Amniotic epithelial cell (primary cell): ENCODE measurements around the gene TBCK.

Source experiments
- DNase-seq: peaks from one replicate; pipeline ENCODE4 v3.0.0-alpha.2; 2010; ENCODE audit warnings: low read depth

Gene TBCK

DNA sequence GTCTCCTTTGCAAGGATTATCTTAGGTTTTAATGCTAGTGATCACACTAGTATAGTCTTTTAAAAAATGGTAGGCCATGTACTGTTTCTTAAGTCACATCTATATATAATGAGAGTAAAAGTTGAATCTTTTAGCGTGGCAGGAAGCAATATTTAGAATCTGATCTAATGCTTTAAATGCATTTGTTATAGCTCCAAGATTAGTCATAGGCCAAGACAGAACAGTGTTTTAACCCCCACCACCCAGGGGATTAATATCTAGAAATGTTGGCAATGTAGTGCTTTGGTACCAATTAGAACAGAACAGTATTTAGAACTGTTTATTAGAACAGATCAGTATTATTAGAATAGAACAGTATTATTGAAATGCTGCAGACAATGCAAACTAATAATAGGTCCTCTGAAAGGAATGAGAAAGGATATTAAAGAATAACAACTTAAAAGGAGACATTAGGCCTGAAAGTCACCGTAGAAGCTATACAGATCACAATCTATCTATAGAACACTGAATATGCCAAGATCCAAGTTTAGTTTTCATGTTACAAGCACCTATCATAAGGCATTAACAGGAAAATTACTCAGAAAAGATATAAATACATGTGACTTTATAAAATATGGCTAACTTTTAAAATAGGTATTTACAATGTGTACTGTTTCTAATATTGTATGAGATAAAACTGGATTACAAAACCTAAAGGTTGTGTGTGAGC lies 274.6 kb downstream of the TBCK start:
- no peak for DNase-seq

DNA sequence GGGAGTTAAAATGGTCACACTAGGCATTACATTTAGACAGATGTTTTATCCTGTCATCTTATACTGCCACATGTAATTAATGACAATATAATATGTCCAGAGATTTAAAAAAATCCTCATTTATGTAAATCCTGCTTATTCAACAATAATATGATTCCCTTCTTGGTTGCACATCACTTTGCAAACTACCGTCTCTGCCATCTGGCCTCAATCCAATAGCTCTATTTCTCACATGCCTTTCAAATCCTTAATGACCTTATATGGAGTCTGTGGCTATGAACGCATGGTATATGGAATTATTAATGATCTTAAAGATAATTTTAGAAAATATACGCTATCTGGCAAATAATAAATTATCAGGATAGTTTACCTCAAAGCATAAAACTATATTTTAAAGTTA lies 276.2 kb downstream of the TBCK start:
- peak; percentile 81 for DNase-seq

DNA sequence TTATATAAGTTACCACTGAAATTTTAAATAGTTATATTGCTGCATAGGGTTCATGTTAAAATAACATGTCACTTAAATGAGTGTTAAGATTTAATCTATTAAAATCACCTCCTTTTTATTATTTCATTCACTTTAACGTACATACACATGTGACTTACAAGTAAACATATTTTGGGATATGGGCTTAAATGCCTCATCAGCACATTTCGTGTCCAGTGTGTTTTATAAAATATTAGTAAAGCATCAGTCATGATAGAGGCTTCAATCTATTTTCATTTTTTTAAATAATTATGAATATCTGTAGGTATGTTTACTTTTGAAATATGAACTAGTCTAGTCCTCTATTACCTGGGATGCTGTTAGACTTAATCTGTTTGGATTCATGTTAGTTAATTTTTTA lies 277.1 kb downstream of the TBCK start:
- no peak for DNase-seq

DNA sequence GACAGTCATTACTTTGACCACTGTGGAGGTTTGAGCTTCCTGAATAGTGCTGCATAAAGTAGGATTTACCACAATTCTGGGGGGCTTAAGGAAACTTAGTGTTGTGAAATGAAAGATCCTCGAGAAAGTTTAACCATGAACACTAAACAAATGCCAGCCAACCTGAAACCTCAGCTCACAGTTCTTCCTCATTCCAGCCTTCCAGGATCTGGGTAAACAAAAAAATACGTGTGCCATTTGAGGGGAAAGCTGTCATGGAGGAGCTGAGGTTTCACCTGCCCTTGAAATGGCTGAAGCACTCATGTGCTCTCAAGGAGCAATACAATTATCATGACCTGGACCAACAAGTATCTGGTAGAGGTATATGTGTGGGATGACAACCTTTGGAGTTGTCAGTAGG lies 278.0 kb downstream of the TBCK start:
- no peak for DNase-seq

GRCh38 chr4:106036848-106037247 lies 279.2 kb downstream of the TBCK start:
- DNase-seq = peak; percentile 24

GRCh38 chr4:106036334-106036733 lies 279.7 kb downstream of the TBCK start:
- DNase-seq = no peak

DNA sequence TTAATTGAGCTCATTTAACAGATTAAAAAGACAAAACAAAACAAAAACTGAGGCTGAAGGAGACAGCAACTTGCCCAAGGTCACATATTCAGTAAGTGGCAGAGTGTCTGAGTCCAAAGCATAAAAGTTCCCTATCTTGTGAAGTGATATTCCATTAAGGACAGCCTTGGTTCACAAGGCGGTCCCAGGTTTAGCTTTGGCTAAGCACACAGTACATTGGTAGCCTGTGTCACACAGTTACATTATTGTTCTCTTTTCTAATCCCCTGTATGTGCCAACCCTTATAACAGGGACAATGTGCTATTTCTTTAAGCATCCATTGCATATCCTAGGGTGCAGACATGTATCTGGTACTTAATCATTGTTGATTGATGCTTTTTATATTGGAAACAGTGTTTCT lies 280.8 kb downstream of the TBCK start:
- DNase-seq = no peak

- DNase-seq = no peak
Measured at GRCh38 chr4:106034751-106035150, 281.3 kb downstream of the TBCK start.

GRCh38 chr4:106034220-106034619 lies 281.8 kb downstream of the TBCK start:
- peak; percentile 88 for DNase-seq

DNA sequence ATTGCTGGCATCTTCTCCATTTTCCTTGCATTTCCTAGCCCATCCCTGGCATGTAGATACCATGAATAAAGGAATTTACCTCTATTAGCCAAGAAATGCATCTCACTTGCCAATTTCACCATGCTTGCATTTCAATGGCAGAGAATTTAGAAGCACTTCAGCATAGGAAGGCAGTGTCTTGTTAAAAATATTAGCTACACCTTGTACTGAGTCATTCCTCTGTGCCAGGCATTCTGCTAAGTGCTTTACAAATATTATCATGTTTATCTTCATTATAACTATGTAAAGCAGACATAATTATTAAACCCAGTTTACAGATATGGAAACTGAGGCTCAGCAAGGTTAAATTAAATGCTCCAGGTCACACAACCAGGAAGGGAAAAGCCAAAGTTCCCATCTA lies 282.5 kb downstream of the TBCK start:
- DNase-seq = no peak

DNA sequence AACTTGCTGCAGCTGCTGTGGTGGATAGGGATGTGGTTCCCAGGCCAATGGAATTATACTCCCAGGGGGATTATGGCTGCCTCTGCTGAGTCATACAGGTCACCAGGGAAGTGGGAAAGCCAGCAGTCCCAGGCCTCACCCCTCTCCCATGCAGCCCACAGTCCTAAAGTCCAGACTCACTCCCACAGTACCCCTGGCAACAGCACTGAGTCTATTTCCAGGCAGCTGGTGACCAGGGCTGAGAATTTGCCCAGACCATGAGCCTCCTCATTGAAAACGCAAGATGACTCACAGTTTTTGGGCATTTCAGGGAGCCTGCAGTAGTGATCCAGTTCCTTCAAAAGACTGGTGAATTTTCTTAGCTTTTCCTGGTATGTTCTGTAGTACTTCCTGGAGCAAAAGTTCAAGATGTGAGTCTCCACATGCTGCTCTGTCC lies 283.1 kb downstream of the TBCK start:
- peak; percentile 66 for DNase-seq

GRCh38 chr4:106022454-106022853 lies 293.6 kb downstream of the TBCK start:
- DNase-seq = no peak

DNA sequence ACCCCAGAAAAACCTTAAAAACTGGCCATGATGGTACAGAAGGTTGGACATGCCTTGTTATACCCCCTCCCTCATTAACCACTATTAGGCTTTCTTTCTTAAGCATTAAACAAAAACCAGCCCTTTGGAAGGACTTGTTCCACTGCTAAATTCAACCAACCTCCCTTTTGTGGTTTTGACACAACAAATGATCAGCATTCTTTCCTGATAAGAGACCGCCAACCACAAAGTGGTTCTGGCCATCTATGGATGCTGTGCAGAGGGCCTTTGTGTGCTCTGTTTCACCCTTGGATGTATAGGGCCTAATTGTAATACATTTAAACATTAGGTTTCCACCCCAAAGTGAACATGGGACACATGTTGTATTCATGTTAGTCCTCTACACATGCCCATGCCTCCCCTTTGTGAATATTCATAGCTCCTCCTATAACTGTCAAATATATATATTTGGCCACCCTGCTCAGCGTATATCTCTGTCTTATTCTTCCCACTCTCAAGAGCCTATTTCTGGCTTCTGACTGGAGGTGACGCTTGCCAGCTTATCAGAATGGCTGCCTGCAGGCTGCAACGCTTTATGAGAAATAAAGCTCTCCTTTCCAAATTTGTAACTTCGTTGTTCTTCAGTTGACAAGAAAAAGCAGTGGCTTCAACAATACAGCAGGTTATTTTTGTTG lies 294.1 kb downstream of the TBCK start:
- DNase-seq = peak; percentile 76

DNA sequence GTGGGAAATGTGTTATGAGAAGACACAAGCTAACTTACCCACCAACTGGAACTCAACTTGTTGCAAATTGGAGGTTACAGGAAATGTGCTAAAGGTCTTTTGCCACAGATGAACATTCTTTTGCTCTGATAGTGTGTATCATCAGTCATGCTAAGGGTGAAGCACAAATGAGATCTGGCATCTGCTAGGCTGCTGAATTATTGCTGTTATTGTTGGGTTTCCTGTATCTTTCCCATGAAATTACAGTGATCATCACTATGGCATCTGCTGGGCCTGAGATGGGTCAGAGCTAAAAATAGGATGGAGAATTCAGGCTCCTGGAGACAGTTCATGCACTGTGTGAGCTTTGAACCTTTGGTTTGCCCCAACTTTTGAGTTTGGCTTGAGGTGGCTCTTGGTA lies 296.2 kb downstream of the TBCK start:
- peak; percentile 75 for DNase-seq

GRCh38 chr4:106017975-106018374 lies 298.0 kb downstream of the TBCK start:
- no peak for DNase-seq

DNA sequence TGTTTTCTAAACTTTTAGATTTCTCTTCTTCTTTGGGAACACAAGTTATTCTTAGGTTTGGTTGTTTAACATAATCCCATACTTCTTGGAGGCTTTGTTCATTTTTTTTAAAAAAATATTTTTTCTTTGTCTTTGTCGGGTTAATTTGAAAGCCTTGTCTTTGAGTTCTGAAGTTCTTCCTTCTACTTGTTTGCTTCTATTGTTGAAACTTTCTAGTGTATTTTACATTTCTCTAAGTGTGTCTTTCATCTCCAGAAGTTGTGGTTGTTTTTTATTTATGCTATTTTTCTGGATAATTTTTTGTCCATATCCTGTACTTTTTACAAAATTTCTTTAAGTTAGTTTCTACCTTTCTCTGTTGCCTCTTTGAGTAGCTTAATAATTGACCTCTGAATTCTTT lies 304.6 kb downstream of the TBCK start:
- DNase-seq = no peak

GRCh38 chr4:106010761-106011160 lies 305.2 kb downstream of the TBCK start:
- no peak for DNase-seq

- DNase-seq = no peak
Measured at GRCh38 chr4:106002994-106003393, 313.0 kb downstream of the TBCK start.

- DNase-seq = peak; percentile 34
Measured at GRCh38 chr4:105998171-105999063, 317.6 kb downstream of the TBCK start.

DNA sequence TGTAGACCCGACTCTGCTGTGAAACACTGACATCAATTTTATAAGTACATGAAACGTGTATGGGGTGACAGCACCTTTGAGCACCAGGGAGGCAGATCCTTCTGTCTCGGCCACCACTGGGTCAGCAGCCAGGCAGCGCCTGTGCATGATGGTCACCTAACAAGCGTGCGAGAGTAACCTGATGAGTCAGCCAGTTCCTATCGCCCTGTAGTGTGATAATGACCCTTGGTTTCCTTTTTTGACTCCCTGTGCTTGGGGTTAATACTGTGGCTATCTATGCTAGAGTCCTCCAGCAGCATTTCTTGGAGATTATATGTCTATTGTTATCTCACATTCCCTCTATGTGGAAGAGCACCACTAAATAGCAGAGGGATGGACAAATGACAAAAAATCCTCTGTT lies 319.2 kb downstream of the TBCK start:
- DNase-seq = no peak

GRCh38 chr4:105994841-105995501 lies 321.0 kb downstream of the TBCK start:
- no peak for DNase-seq

- DNase-seq = no peak
Measured at GRCh38 chr4:105994061-105994460, 321.9 kb downstream of the TBCK start.
